ENCODE data around the gene OVCH1.

Gene OVCH1

DNA sequence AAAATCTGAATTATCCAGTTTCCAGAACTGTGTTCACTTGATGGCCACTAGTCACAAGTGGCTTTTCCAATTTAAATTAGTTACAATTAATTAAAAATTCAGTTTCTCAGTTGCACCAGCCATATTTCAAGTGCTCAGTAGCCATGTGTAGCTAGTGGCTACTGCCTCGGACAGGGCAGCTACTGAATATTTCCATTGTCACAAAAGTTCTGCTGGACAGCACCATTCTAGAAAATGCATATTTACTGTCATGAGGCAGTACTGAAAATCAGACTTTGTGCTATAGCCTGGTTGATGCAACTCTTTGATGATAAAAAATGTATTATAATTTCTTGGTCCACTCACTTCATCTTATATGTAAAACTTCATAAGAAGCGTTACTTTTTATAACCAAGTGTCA lies 11.5 kb upstream of the OVCH1 start:
- no peaks in the 10 kb centered on the region for H3K9me3 ChIP-seq (ENCODE audit: control insufficient read depth, insufficient read depth, low read length)
- no peak overlapping the region for H3K4me2 ChIP-seq (ENCODE audit: low read length)
- H3K79me2 ChIP-seq (ENCODE audit: control insufficient read depth, low read length) = no peaks in the 10 kb centered on the region
- TF ChIP-seq, protein P1, sequence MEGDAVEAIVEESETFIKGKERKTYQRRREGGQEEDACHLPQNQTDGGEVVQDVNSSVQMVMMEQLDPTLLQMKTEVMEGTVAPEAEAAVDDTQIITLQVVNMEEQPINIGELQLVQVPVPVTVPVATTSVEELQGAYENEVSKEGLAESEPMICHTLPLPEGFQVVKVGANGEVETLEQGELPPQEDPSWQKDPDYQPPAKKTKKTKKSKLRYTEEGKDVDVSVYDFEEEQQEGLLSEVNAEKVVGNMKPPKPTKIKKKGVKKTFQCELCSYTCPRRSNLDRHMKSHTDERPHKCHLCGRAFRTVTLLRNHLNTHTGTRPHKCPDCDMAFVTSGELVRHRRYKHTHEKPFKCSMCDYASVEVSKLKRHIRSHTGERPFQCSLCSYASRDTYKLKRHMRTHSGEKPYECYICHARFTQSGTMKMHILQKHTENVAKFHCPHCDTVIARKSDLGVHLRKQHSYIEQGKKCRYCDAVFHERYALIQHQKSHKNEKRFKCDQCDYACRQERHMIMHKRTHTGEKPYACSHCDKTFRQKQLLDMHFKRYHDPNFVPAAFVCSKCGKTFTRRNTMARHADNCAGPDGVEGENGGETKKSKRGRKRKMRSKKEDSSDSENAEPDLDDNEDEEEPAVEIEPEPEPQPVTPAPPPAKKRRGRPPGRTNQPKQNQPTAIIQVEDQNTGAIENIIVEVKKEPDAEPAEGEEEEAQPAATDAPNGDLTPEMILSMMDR (IDR thresholded peaks at IDR 0.05; ENCODE audit: low read depth, low read length, poor library complexity, severe bottlenecking) = no peak
- TF ChIP-seq EZH2phosphoT487 (IDR thresholded peaks at IDR 0.05; ENCODE audit: borderline replicate concordance, low read length) = no peak
- no peaks in the 10 kb centered on the region for H3K4me1 ChIP-seq (ENCODE audit: control insufficient read depth, low read length)
- H4K20me1 ChIP-seq (ENCODE audit: control insufficient read depth, insufficient read depth, low read depth, low read length) = no peaks in the 10 kb centered on the region
- H3K36me3 ChIP-seq (ENCODE audit: control insufficient read depth, low read length) = no peaks in the 10 kb centered on the region
- no peaks in the 10 kb centered on the region for H3K9me2 ChIP-seq (replicated peaks; ENCODE audit: control insufficient read depth, low read length)
- no peaks in the 10 kb centered on the region for H3F3A ChIP-seq (ENCODE audit: control insufficient read depth, insufficient read depth)
- no peak overlapping the region for H3K27ac ChIP-seq (ENCODE audit: low read depth, low read length)
- no peak overlapping the region for H3K4me3 ChIP-seq (ENCODE audit: low read length)
- H3K27me3 ChIP-seq (ENCODE audit: control insufficient read depth, low read length) = peaks cover 7% of the 10 kb centered on the region; the same call in 1 of the 2 replicates

DNA sequence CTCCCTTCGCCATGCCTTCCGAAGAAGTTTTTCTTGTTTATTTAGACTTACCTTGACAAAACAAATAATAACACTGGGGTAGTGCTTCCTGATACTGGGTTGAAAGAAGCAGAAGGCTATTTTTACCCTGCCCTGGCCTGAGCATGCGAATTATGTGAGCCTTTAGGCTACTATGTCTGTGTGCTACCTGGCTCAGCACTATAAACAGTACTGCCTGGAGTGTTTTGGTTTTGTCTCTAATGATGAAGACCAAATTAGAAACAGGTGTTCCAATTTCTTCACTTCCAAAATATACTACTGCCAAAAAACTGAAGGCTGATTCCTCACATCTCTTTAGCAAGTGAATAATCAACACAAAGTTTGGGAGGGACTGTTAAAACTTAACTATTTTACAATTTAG lies 7.6 kb upstream of the OVCH1 start:
- H3K27ac ChIP-seq (ENCODE audit: low read depth, low read length) = no peak overlapping the region
- H3K79me2 ChIP-seq (ENCODE audit: control insufficient read depth, low read length) = no peaks in the 10 kb centered on the region
- peaks cover 15% of the 10 kb centered on the region for H3K4me1 ChIP-seq (ENCODE audit: control insufficient read depth, low read length)
- peaks cover 3% of the 10 kb centered on the region; the same call in 1 of the 2 replicates for H3K27me3 ChIP-seq (ENCODE audit: control insufficient read depth, low read length)
- H3K9me2 ChIP-seq (replicated peaks; ENCODE audit: control insufficient read depth, low read length) = no peaks in the 10 kb centered on the region
- H3K4me3 ChIP-seq (ENCODE audit: low read length) = no peak overlapping the region
- no peaks in the 10 kb centered on the region for H3K36me3 ChIP-seq (ENCODE audit: control insufficient read depth, low read length)
- H3F3A ChIP-seq (ENCODE audit: control insufficient read depth, insufficient read depth) = no peaks in the 10 kb centered on the region
- no peaks in the 10 kb centered on the region for H3K9me3 ChIP-seq (ENCODE audit: control insufficient read depth, insufficient read depth, low read length)
- TF ChIP-seq, protein P1 (IDR thresholded peaks at IDR 0.05; ENCODE audit: low read depth, low read length, poor library complexity, severe bottlenecking) = no peak
- TF ChIP-seq EZH2phosphoT487 (IDR thresholded peaks at IDR 0.05; ENCODE audit: borderline replicate concordance, low read length) = no peak
- H4K20me1 ChIP-seq (ENCODE audit: control insufficient read depth, insufficient read depth, low read depth, low read length) = no peaks in the 10 kb centered on the region
- no peak overlapping the region for H3K4me2 ChIP-seq (ENCODE audit: low read length)

DNA sequence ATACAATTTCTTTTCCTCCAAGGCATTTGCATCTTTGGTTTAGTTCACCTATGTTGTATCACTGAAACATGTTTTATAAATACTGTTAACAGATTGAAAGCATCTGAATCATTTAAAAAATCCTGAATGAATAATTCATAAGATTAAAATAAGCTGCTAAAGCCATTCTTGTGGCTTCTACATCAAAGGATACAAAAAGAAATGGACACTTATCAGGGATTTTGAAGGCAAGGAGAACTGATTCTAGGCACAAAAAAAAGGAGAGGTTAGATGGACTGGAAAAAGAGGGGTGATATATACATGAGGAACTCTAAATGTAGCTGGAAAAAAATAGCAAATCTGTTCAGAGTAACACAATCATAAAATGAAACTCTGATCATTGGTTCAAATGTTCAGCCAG lies 5.8 kb upstream of the OVCH1 start:
- H3K4me2 ChIP-seq (ENCODE audit: low read length) = no peak overlapping the region
- no peak overlapping the region for H3K4me3 ChIP-seq (ENCODE audit: low read length)
- no peaks in the 10 kb centered on the region for H3K9me3 ChIP-seq (ENCODE audit: control insufficient read depth, insufficient read depth, low read length)
- H3K79me2 ChIP-seq (ENCODE audit: control insufficient read depth, low read length) = no peaks in the 10 kb centered on the region
- H3K4me1 ChIP-seq (ENCODE audit: control insufficient read depth, low read length) = peaks cover 15% of the 10 kb centered on the region
- TF ChIP-seq, protein P1 (IDR thresholded peaks at IDR 0.05; ENCODE audit: low read depth, low read length, poor library complexity, severe bottlenecking) = no peak
- no peak for TF ChIP-seq EZH2phosphoT487 (IDR thresholded peaks at IDR 0.05; ENCODE audit: borderline replicate concordance, low read length)
- no peaks in the 10 kb centered on the region for H3K9me2 ChIP-seq (replicated peaks; ENCODE audit: control insufficient read depth, low read length)
- peaks cover 3% of the 10 kb centered on the region; the same call in 1 of the 2 replicates for H3K27me3 ChIP-seq (ENCODE audit: control insufficient read depth, low read length)
- no peak overlapping the region for H3K27ac ChIP-seq (ENCODE audit: low read depth, low read length)
- H4K20me1 ChIP-seq (ENCODE audit: control insufficient read depth, insufficient read depth, low read depth, low read length) = no peaks in the 10 kb centered on the region
- no peaks in the 10 kb centered on the region for H3F3A ChIP-seq (ENCODE audit: control insufficient read depth, insufficient read depth)
- H3K36me3 ChIP-seq (ENCODE audit: control insufficient read depth, low read length) = no peaks in the 10 kb centered on the region
